HG03342 (cell line): ENCODE measurements around the gene MPL.

Experiments used
- ATAC-seq: cut with Tn5 transposase; IDR thresholded peaks from one replicate; pipeline ENCODE4 v1.9.1; 2021; ENCODE audit warnings: mild to moderate bottlenecking, moderate library complexity; ENCODE audit not compliant: unreplicated experiment

MPL gene

DNA sequence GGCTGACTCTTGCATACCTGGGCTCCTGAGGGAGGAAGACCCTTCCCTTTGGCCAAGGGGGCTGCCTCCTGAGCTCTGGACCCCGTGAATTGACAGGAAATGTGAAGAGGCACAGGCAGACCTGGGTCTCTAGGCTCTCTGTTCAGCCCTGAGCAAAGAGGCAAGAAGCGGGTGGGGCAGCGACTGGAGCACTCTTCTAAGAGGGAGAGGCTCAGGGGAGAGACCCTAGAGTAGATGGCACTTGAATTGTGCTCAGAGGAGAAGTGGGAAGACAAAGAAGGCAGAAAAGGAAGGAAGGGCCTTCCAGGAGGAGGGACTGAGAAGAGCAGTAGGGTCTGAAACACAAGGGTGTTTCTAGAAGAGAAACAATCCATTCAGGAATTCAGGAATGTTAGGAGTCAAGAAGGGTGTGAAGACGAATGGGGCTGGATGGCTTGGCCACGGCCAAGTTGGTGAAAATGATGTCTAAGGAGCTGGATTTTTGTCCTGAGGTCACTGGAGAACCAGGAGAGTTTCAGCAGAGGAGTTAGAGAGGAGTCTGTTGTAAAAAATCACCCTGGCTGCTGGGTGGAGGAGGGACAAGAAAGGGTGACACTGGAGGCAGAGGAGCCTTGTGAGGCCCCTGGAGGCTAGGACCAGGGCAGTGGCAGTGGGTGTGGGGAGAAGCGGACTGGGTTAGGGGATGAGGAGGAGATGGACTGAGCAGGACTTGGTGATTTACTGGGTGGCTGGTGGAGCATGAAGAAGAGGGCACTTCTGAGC lies 31.5 kb upstream of the MPL start:
- ATAC-seq = no peak

DNA sequence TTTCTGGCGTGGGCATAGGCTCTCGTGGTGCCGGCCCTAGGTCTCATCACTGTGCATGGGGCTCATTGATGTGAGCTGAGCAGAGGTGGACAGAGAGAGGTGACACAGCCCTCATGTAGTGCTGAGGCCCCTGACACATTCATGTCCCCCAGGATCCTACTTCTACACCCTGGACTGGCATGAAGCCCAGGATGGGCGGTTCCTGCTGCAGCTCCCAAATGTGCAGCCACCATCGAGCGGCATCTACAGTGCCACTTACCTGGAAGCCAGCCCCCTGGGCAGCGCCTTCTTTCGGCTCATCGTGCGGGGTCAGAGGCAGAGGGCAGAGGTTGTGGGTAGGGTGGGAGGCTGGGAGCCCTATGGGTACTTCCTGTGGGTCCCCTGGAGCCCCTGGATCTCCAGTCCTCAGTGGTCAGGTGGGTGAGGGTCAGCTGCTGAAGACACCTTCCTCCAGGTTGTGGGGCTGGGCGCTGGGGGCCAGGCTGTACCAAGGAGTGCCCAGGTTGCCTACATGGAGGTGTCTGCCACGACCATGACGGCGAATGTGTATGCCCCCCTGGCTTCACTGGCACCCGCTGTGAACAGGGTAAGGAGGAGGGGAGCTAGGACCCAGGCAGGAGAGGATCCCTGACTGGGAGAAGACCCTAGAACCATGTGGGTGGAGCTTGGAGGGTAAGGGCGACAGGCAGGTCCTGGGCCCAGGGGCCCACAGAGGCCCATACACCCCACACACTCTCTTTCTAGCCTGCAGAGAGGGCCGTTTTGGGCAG lies 30.7 kb upstream of the MPL start:
- ATAC-seq = no peak

DNA sequence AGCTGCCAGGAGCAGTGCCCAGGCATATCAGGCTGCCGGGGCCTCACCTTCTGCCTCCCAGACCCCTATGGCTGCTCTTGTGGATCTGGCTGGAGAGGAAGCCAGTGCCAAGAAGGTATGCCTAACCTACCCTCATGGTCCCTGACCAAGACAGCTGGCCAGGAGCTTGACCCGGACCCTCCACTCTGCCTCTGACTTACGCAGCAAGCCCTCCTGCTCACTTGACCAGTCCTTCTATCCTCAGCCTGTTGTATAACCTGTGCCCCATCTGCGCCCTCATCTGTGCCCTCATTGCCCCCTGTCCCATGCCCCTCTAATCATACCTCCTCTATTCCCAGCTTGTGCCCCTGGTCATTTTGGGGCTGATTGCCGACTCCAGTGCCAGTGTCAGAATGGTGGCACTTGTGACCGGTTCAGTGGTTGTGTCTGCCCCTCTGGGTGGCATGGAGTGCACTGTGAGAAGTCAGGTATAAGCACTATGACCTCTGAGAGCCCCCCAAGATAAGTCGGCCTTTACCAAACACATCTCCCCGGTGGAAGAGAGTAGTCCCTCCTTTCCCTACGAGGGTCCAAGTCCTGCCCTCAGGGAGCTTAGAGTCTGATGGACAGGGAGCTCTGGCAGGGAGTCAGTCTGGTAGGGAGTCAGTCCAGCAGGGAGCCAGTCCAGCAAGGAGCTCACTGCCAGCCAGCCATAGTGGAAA lies 30.0 kb upstream of the MPL start:
- ATAC-seq = no peak

DNA sequence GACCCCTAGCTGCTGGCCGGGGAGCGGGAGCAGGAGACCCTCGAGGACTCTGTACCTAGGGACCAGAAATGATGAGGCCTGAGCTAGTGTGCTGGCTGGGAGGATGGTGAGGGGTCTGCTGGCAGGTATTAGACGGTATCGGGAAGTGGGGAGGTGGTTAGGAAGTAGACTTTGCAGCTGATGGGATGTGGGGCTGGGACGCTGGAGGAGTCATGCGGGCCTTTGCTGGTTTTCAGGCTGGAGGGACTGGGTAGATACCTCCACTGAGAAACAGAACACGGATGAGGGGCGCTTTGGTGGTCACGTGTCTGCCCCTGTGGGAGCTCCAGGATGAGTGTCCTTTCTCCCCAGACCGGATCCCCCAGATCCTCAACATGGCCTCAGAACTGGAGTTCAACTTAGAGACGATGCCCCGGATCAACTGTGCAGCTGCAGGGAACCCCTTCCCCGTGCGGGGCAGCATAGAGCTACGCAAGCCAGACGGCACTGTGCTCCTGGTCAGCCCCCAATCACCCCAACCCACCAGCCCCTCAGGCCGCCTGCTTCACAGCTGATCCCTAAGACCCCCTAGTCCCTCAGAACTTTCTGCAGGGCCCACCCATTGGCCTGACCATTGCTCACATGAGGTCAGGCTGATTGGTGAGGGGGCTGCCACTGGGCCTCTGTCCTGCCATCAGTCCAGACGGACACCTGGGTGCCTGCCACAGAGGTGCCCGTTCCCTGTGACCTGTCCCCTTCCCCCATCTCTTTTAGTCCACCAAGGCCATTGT lies 28.8 kb upstream of the MPL start:
- ATAC-seq = no peak

DNA sequence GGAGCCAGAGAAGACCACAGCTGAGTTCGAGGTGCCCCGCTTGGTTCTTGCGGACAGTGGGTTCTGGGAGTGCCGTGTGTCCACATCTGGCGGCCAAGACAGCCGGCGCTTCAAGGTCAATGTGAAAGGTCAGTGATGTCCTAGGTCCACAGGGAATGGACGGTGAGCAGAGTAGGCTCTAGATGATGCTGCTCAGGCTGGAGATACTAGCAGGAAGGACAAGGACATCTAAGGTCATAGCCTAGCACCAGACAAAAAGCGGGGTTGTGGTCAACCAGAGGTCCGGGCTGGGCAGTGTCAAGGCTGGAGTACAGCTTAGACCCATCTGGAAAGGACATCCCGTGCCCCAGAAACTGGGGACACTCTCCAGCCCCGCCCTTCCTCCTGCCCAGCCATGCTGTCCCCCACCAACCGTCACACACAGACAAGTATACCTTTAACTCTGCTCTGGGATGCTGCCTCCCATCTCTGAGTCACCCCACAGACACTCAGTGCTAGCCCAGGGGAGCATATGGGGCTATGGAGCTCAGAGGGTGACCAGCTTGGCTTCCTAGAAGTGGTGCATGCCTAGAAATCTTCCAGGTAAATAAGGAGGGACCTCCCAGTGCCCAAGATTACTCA lies 28.1 kb upstream of the MPL start:
- ATAC-seq = no peak

DNA sequence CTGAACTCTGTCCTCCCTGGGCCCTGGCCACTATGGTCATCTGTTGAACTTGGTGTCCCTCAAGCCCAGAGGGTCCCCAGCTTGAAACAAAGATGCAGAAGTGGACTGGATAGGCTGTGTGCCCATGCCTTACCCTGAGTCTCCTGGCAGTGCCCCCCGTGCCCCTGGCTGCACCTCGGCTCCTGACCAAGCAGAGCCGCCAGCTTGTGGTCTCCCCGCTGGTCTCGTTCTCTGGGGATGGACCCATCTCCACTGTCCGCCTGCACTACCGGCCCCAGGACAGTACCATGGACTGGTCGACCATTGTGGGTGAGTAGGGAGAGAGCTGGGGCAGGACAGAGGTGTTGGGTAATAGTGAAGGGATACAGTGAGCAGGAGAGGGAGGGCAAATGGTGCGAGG lies 26.1 kb upstream of the MPL start:
- ATAC-seq = no peak

DNA sequence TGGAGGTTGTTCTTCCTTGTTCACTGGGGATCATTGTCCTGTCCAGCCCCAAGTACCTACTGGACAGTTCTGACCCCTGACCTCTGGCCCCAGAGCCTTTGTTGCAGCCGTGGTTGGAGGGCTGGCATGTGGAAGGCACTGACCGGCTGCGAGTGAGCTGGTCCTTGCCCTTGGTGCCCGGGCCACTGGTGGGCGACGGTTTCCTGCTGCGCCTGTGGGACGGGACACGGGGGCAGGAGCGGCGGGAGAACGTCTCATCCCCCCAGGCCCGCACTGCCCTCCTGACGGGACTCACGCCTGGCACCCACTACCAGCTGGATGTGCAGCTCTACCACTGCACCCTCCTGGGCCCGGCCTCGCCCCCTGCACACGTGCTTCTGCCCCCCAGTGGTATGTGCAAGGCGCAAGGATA lies 25.4 kb upstream of the MPL start:
- ATAC-seq = no peak

DNA sequence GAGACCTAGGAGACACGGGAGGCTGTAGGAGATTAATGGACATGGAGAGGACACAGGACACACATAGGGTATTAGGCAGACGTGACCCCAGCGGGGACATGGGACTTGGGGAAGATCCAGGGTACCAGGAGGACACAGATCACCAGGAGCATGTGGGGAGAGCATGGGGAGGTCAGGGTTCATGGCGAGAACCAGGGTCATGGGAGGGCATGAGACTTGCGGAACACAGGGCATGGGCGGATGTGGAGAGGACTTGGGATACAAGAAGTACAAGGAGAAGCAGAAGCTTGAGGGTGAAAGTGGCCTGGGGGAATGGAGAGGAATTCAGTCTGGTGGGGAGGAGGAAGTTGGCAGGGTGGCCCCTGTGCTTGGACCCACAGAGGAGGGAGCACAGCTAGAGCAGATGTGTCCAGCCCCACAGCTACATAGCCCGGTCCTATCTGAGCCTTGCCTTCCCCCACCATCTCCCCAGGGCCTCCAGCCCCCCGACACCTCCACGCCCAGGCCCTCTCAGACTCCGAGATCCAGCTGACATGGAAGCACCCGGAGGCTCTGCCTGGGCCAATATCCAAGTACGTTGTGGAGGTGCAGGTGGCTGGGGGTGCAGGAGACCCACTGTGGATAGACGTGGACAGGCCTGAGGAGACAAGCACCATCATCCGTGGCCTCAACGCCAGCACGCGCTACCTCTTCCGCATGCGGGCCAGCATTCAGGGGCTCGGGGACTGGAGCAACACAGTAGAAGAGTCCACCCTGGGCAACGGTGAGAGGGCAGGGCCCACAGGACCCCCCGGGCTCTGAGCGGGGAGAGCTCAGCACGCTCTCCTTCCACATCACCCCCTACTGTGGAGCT lies 24.7 kb upstream of the MPL start:
- ATAC-seq = no peak

DNA sequence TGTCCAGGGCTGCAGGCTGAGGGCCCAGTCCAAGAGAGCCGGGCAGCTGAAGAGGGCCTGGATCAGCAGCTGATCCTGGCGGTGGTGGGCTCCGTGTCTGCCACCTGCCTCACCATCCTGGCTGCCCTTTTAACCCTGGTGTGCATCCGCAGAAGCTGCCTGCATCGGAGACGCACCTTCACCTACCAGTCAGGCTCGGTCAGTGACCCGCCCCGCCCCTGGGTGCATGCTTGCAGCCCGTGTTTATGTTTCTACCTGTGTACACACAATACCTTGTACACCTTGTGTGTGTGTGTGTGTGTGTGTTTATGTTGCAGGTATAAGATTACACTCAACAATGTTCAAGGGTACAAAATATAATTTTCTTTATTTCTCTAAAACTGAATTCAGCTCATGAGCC lies 23.8 kb upstream of the MPL start:
- ATAC-seq = no peak

DNA sequence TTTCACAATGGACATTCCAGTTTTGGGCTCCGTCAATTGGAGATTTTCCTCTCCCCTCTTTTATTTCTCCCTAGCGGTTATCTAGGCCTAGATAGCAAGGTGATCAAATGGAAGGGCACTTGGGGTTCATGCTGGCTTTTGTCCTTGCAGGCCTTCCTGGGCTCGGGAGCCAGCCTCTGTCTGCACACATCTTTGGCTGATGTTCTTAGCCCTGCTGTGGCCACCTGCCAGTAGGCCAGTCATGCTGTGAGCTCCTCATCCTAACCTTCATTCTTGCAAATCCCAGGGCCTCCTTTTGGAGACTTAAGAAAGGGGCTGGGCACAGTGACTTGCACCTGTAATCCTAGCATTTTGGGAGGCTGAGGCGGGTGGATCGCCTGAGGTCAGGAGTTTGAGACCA lies 23.4 kb upstream of the MPL start:
- ATAC-seq = no peak

DNA sequence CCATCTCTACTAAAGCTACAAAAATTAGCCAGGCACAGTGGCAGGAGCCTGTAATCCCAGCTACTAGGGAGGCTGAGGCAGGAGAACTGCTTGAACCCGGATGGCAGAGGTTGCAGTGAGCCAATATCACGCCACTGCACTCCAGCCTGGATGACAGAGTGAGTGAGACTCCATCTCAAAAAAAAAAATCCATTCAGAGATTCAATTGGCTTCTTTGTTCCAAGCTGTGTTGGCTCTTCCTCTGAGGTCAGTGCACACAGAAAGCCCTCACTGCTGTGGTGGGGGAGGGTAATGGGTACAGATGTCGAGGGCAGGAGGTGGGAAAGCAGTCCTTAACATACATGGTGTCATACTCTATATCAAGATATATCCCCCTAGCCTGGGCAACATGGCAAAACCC lies 22.1 kb upstream of the MPL start:
- ATAC-seq = no peak

DNA sequence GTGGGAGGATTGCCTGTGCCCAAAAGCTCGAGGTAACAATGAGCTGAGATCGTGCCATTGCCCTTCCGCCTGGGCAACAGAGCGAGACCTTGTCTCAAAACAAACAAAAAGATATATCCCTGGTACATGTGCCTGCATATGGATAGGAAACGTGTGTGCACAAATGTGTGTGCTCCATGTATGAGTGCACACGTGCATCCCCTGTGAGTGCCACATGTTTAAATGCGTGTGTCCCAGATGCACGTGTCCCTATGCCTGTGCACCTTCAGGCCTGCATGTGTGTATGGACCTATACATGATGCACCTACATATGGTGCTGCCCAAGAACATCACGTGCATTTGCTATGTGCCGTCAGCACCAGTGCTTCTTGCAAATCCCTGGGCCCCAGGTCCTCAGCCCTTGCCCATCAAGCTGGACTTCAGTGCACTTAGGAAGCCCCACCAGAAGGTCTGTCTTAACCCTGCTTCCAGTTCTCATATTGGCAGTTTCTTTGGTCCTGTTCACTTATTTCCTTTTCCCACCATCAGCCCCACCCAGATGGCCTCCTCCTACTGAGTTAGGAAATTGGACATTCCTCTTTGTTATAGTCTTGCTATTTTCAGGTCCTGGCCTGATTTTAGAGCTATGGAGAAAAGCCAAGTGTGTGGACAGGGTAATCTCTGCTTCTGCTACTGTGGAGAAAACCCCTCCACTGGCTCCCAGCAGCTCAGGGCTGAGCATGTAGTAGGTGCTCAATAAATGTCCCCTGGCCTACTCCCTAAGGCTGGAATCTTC lies 21.5 kb upstream of the MPL start:
- ATAC-seq = no peak

DNA sequence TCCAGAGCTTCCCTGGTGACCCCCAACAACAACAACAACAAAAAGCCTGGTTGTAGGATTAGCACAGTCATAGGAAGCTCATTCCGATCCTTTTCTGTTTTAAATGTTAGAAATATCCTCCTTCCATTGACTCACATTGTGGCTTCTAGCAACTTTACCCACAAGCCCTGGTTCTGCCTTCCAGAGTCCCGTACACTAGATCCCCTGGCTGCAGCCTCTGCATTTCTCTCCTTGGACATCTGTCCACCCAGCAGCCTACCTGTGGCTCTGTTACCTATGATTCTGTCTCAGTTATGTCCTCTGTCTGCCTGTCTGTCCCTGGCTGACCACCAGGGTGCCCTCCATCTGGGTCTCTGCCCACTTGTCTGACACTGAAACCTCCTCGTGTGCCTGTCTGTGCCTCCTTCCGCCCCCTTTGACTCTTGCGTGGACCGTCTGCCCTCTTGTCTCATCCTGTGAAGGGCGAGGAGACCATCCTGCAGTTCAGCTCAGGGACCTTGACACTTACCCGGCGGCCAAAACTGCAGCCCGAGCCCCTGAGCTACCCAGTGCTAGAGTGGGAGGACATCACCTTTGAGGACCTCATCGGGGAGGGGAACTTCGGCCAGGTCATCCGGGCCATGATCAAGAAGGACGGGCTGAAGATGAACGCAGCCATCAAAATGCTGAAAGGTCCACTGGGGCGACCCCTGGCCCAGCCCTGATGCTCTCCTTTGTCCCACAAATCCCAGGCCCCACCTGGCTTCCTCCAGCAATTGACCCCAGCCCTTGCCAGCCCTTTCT lies 20.7 kb upstream of the MPL start:
- no peak for ATAC-seq

DNA sequence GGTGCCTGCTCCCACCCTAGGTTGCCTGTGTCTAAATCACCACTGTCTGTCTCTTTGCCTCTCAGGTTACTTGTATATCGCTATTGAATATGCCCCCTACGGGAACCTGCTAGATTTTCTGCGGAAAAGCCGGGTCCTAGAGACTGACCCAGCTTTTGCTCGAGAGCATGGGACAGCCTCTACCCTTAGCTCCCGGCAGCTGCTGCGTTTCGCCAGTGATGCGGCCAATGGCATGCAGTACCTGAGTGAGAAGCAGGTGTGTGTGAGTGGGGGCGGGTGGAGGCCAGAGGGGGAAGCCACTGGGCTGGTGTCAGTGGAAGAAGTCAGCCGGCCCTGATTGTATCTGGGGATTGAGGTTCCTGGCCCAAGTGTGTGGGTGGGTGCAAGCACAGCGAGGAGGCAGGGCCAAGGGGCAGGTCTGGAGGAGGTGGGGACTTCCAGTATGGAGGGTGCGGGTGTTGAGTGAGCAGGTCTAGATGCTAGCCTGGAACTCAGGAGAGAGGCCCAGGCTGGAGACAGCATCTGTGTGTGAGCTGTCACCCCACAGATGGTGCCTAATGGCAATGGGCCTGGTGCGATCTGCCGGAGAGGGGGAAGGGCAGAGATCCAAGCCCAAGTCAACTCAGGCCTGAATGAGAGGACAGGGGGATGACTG lies 19.7 kb upstream of the MPL start:
- ATAC-seq = no peak

DNA sequence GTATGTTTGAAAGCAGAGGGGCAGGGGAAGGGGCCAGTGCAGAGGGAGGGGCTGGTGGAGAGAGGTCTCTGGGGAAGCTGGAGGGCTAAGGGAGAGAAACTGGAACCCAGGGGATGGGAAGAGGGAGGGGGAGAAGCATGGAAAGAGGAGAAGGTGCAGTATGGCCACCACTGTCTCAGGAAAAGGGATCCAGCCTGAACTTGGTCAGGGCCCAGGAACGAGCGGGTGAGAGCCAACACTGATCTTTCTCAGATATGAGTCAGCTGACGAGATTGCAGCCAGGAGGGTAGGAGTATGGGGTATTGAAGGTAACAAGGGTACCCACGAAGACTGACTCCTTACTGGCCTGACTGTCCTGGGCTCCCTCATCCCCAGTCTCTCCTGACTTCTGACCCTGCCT lies 18.8 kb upstream of the MPL start:
- ATAC-seq = no peak

DNA sequence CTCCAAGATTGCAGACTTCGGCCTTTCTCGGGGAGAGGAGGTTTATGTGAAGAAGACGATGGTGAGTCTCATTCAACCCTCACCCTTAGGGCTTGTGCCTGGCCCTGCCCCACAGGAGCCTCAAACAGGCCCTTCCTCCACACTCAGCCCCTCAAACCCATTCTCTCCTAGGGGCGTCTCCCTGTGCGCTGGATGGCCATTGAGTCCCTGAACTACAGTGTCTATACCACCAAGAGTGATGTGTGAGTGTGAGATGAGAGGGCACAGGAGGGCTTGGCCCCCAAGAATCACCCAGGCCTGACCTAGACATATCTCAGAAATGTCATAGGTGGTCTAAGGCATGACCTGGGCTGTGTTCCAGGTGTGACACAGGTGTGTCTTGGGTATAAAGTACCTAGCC lies 18.3 kb upstream of the MPL start:
- ATAC-seq = no peak

DNA sequence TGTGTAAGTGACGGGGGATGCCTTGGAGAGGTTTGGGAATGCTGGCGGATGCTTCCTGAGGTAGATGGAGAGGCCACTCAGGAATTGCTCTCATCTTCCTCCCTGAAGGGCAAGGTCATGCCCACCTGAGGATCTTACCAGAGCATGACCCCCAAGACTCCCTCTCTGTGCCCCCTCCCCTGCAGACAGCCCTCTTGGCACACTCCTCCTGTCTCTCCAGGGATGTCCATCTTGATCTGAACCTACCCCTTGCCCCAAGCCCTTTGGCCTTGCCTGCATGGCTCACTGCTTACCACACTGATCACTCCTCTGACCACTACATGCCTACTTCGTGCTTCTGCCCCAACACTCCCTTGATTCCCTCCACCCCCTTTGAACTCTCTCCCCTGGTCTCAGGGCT lies 17.9 kb upstream of the MPL start:
- no peak for ATAC-seq
